PC-3 (cell line): ENCODE measurements around the gene EHD4.

Experiments
- EZH2phosphoT487 ChIP-seq: fragments of 300-600 bp; sonication (generic); IDR thresholded peaks from 2 replicates; pipeline ENCODE4 v1.6.1; 2018; ENCODE audit warnings: mild to moderate bottlenecking, antibody characterized with exemption, low read length, borderline replicate concordance
- TF ChIP-seq, protein P1 (sequence below): fragments of 300-600 bp; sonication (generic); conservative IDR thresholded peaks from 2 replicates; pipeline ENCODE4 v1.5.1; 2017; ENCODE audit warnings: antibody characterized with exemption, low read depth, mild to moderate bottlenecking, low read length

DNA sequence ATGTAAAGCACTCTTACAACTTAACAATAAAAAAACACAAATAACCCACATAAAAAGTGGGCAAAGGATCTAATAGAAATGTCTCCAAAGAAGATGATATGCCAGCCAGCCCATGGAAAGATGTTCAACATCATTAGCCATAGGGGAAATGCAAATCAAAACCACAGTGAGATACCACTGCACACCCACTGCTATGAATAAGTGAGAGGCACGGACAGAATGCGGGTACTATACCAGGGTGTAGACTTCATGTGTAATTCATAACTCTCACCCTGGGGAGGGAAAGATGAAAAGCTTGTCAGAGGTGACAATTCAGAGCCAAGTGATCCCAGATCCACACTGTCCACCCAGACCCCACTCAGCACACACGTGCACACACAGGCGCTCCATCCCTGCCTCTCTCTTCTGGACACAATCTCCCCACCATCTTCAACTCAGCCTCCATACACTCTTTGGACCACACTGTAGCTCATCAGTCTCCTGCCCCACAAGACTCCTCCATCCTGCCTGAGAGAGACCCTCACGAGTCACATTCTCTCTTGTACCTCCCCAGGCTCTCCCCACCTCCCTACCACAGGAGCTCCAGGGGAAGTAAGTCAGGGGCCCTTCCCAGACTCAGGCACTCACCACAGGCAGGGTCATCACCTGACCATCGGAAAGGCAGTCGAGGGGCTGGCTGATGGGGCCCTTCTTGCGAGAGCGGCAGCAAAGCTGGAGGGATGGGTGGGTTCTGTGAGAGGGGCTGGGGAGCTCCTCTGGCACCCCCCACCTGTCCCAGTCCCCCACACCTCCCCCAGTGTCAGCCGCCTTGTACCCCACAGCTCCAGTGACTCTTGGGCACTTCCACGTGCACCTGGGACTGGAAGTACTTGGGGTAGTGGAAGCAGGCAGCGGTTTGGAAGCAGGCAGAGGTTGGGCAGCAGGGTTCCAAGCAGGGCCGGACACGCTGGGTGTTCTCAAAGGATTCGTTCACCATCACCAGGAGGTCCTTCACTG is 27.2 kb upstream of the EHD4 start:
- TF ChIP-seq, protein P1, sequence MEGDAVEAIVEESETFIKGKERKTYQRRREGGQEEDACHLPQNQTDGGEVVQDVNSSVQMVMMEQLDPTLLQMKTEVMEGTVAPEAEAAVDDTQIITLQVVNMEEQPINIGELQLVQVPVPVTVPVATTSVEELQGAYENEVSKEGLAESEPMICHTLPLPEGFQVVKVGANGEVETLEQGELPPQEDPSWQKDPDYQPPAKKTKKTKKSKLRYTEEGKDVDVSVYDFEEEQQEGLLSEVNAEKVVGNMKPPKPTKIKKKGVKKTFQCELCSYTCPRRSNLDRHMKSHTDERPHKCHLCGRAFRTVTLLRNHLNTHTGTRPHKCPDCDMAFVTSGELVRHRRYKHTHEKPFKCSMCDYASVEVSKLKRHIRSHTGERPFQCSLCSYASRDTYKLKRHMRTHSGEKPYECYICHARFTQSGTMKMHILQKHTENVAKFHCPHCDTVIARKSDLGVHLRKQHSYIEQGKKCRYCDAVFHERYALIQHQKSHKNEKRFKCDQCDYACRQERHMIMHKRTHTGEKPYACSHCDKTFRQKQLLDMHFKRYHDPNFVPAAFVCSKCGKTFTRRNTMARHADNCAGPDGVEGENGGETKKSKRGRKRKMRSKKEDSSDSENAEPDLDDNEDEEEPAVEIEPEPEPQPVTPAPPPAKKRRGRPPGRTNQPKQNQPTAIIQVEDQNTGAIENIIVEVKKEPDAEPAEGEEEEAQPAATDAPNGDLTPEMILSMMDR, result no peak
- no peak for TF ChIP-seq EZH2phosphoT487
